Fibroblast of skin of abdomen (primary cell): ENCODE results near the gene ARMC2.

Experiments
- DNase-seq: peaks from one replicate; pipeline ENCODE4 v3.0.0-alpha.2; 2013

The ARMC2 gene

DNA sequence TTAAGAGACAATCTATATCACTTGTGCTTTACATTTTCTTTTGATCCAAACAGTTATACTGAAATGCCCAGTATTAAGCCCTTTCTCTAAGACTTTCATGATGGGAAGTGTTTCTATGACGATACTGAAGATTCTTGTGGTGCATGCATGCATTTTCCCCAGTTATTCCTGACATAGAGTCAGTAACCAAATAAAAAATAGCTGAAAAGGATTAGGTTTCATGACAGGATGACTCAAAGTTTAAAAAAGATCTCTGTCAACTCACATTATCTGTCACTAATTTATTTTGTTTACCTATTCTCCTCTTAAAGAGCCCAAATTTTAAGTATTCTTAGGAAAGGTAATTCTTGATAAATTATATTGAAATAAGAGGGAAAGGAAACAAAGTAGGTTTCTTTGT is 148.0 kb downstream of the ARMC2 start:
- DNase-seq, result no peak

DNA sequence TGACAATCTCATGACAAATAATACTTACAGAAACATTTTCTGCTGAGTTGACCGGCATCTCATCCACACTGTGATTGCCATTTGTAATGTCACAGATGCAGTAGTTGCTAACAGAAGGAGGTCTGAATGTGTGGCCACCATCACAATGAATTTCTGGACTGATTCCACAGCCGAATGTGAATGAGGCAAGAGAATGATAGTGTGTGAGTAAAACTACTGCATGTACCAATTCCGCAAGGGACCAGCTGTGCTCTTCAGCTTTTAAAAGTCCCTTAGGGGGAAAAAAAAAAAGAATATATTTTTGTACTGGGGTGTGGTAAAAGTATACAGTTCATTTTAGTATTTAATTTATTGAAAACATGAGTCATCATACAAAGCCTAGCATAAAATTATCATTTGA is 150.3 kb downstream of the ARMC2 start:
- DNase-seq, result no peak

DNA sequence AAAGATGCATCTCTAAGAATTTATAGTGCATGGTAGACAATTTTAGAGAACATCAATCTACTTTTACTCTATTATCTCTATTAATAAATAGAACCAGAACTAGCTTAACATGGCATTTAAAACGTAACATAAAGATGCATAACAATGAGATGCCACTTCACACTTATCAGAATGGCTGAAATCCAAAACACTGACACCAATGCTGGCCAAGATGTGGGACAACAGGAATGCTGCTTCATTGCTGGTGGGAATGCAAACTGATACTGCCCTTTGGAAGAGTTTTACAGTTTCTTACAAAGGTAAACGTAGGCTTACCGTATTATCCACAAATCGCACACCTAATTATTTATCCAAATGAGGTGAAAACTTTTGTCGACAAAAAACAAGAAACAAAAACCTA is 151.2 kb downstream of the ARMC2 start:
- no peak for DNase-seq

DNA sequence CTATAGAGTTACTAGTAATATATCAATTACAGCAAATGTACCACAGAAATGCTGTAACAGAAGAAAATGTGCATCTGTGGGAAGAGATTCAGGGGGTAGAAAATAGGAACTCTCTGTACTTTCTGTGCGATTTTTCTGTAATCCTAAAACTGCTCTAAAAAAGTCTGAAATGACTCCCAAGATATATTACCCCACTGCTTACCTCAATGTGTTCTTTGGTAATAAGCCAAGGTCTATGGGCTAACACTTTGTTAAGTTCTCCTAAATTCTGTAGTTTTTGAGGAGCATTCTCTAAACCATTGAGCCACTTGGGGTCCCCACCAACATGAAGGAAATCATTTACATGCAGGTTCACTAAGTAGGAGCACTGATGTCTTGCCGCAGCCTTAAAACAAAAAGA is 152.1 kb downstream of the ARMC2 start:
- DNase-seq, result no peak

DNA sequence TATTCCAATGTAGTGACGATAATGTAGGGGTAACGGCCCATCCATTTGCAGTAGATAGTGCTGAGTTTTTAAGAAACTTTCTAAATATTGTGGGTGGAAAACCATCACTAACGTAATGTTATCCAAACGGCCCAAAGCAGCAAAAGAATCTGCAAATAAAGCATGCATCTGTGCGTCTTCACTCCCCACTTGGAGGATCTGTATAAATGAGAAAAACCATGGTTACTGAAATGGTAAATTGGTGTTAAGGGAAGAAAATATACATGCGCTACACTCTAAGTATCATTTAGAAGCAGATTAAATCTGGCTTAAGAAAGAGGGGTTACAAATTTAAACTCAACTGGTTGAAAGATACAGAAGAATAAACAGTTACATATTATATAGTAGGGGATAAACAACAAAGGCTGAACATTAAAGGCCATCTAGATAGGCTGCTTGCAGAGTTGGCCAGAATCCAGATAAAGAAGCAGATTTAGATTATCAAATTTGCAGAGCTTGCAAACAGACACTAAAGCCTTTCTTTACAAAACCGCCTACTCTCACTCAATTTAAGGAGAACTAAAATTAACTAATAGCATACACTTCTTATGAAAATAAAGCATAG is 153.2 kb downstream of the ARMC2 start:
- no peak for DNase-seq

DNA sequence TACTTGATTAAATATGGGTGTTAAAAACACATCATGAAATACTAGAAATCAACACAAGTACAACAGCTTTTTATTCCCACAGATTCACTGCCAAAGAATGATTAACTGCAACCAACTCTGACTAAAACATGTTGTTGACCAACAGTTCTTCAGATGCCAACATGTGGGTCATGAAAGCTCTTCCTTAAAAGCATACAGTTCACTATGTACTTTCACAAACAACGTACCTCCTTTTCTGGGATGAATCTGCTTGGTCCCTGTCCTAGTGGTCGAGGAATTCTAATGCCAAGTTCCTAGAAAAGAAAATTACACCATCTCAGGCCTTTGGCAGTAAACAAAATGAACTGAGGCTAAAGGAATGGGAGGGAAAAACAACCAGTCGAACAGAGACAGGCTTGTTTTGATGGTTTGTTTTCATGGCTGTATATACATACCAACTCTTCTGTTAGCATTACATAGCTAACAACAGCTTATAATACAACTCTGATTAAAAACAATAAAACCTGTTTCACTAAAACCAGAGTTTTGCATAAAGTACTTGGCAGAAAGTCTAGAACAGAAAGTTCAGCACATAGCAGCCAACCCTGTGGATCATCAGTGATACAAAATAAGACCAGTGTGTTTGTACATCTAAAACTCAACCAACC is 154.0 kb downstream of the ARMC2 start:
- DNase-seq, result no peak

DNA sequence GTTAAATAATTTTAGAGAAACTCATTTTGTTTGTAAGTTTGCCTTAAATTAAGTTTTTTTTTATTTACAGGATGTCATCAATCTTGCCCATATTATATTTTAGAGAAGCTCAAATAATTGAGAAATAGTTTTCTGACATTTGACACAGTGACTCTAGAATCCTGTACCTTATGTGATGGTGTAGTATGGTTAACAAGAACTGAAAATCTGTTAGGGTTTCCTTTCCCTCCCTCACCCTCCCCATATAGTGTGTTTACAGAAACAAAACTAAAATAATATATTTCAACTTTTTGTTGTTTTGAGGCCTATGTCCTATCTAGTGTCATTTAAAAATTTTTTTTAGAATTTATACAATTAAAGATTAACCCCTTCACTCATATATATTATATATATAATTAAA is 154.7 kb downstream of the ARMC2 start:
- DNase-seq, result no peak

DNA sequence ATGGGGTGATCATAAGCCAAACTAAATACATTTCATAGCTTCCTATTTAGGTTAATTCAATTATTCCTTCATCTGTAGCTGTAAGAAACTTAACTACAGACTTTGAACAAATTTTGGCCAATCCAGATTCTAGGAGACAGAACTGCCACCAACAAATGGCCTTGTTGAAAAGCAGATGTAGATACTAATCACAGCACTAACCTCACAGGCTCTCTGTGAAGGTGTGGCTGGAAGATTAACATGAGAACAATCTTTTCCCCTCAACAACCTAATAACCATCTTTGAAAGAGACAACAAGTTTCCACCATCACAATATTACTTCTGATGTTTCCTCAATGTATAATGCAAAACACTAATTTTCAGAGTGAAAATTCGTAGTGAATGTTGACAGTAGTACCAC is 158.6 kb downstream of the ARMC2 start:
- DNase-seq, result no peak

DNA sequence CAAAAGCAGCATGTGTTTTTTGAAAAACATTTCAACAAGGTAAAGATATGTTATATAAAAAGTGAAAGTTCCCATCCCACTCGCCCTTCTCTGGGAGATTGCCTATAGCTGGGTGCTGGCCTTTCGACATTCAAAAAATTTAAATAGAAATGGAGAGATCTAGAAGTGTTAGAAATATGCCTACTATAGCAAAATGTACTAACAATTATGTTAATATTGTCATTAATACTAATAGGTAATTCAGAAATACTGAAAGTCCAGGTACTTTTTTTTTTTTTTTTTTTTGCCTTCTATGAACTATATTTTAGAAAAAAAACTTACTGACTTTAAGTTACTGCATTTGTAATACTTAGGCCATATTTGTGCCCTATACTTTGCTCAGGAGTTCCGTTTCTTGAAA is 159.3 kb downstream of the ARMC2 start:
- no peak for DNase-seq

DNA sequence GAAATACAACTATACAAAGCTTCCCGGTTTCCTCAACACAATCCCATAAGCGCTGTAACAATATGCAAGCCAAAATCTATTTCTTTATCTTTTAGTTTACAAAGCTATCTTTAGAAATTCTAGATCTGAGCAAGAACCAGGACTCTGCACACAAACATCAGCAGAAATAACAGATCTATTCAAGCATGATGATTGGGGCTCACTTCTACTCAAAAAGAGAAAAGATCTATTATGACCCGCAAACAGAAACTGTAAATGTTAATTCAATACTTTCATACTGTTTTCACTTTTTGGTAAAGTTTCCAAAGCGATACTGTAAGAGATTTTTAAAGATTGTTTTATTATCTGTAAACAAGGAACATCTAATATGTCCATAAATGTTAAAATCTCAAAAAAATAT is 159.8 kb downstream of the ARMC2 start:
- no peak for DNase-seq

DNA sequence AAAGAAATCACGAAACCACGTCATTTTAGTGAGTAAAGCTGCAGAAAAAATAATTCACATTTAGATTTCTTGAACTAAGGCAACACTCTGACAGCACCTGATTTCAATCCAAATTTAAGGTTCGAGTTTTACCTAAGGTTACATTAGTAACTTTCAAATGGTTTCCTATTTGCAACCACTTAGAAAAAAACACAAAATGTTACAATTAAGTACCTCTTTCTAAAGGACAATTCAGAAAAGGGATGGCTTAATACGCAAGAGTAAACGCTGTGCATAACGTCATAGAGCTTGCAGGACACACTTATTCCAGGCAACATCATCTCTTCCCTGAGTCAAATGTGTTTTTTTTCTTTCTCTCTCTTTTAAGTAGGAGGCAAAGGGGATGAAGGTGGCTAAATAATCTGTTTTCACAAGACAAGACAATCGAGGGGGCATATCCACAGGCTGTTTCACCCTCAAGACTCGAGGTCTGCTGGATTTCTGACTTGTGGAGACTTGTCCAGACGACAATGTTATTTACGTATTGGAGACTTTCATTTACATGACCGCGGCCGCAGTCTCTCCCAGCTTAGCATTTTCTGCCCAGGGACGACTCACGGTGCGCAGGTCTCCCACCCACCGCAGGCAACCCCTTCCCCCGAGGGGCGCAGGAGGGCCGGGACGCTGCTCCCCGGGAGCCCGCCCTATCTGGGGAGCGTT is 160.5 kb downstream of the ARMC2 start:
- DNase-seq, result peak; percentile 8

DNA sequence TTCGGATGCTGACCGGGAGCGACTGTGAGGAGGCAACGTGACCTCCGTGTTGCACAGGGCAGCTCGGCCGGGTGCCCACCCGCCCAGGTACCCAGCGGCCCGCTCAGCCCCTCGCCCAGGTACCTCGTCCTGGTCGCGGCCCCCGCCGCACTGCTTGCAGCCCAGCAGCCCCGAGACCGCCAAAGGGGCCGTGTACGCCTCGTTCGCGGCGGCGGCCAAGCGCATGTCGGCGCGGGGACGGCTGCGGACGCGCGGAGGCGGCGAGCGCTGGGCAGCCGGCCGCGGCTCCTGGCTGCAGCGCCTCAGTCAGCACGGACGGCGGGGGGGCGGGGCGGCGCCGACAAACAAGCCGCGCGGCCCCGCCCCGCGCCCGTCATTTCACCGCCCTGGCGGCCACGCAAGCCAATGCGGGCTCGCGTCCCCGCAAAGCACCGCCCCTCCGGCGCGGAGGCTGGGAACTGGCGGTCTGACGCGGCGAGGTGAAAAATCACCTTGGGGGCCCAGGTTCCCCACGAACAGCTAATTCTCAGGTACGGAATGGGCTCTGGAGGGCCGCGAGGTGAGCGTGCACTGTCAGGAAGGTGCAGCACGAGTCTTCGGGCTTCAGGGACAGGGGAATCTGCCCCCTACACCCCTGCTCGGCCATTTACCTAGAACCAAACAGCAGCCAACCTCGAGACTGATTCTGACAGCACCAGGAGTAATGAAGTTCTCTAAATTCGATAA is 161.2 kb downstream of the ARMC2 start:
- peak; percentile 84 for DNase-seq

DNA sequence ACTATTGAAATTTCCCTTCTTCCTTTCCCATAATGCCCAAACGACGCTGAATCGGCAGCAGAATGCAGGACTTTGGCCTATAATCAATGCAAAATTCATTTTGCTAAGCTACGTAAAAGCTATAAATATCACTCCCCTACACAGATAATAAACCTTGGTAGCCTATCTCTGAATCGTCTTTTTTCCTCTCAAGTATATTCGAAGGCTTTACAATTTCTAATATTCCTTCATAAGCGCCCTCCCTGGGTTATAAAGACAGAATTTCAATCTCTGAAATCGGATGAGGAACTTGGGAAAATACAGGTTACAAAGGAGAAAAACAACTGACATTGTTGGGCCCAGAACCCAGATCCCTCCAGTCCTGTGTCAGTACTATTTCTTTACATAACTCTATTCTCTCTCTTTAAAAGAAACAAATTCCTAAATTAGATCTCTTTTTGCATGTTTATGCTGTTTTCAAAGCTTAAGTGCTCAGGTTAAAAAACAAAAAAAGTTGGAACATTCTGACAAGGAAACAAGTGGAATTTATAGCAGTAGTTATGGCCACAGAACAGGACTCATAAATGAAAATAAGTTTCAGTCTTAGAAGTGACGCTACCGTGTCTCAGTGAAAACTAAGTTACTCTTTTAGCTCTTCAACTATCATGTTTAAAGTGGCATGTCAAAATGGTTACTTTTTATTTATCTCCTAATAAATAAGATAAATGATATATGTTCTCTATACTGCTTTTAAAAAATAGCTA is 161.9 kb downstream of the ARMC2 start:
- no peak for DNase-seq

DNA sequence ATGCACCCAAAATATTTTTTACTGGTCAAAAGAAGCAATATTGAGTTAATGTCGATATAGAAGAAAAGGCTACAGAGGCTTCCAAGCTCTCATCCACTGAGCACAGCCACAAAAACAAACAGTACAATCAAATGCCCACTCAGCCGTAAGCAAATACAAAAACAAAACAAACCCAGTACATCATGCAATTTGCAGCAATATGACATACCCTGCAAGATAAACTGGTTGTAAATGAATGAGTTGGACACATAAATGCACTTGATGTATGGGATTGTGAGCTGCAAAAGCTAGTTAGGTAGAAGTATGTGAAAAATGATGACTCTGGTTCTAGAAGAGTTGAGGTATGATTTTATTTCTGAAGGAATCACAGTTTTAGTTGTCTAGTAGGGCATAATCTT is 162.5 kb downstream of the ARMC2 start:
- DNase-seq, result no peak

DNA sequence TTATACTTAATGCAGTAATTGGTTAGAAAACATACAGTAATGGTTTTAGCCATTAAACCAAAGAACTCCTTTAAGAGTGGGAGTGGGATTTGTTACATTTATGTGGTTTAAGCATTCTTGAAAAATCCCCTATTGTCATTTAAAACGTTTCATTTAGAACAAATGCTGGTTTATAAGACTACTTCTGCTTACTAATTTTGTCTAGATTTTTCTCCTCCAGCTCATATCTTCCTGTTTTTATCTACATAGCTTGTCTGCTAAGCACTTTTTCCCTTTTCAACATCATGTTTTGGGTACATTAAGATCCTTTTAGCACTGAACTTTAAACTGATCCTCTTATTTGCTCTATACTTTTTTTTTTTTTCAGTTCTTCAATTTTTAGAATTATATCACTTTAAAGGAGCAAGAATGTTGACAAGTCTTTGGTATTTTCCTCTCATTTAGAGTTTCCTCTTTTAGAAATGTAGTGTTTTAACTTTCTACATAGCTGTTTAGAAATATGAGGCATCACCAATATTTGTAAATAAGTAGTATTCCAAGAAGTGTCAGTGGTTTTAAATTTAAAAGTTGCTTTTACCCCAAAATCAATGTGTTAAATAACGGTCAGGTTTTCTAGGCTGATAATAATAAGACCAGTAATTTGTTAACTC is 165.6 kb downstream of the ARMC2 start:
- DNase-seq, result no peak

DNA sequence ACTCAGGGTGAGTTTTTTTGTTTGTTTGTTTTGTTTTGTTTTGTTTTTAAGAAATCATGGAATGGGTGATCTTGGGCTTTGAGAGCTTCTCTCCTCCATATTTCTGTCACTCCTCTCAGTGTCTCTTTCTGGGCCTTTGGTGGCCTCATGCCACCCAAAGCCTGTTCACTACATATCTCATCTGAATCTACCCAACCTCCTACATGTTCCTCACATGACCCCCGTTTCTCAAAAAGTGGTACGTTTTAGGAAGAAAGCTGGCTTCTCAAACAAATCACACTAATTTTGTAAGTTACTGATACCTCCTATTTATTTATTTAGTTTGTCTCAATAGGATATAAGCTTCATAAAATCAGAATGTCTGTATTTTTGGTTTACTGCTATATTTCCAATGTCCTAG is 166.4 kb downstream of the ARMC2 start:
- DNase-seq, result no peak

DNA sequence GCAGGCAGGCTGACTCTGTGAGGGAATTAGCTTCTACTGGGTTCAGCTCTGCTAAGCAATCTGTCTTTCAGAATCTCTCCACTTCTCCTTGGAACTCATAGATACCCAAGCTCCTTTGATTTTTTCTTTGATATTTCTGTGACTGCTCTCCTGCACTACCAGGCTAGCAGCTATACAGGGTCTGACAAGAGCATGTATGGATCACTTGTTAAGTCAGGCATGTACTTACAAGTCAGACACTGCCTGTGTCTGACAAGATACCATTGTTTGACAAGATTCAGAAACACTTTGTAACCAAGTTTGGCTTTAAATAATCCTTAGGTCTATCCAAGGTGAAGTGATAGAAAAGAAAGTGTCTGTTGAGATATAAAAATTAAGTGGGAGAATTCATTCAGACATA is 167.0 kb downstream of the ARMC2 start:
- DNase-seq, result no peak

DNA sequence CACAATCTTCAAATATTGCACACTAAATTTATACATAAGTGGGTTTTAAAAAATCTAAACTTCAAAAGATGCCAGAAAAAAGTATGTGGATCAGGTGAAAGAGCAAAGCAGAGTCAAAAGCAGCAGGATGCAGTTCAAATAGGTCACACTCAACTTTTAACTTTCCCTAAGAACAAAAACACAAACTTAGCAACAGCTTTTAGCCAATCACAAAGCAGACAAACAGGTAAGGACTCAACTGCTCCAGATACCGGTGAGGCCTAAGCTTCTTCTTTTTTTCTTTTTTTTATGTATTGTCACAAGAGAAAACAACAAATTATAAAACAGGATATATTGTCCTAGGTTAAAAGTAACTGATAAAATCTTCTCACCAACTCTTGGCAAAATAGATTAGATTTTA is 171.7 kb downstream of the ARMC2 start:
- DNase-seq, result no peak

DNA sequence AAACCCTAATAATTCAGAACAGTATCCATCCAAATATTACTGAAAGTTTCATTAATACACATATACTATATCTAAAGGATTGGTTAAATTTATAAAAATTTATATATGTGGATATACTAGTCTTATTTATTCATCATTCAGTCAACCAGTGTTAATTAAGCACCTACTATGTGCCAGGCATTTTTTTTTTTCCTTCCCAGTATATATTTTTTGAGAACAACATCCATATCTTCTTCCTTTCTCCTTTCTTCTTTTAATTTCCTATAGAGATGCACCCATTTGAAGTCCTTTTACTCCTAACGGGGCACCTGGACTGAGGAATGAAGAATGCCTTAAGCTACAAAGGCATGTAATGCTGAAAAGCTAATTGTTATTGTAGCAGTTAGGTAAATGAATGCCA is 173.6 kb downstream of the ARMC2 start:
- no peak for DNase-seq

DNA sequence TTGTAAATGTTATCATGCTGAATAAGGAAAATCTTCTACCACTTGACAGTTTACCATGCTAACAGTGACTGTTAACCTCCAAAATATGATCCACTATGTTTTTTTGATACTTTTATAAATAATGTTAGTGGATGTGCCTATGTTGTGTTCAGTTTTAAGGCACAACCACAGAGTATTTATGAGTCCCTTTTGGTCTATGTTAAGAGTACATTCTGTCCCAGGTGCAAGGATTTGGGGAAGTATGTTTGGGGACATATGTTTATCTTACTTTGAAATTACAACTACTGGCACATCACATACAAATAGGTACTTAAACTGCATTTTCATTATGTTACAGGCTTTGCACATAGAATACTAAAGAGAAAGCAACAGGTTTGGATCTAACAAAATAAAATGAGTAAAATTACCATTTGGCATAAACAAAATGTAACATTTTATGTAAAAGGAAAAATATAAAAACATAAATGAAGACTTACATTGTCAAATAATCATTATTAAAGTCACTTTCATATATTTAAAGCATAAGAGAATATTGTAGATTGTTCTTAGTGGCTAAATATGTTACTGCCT is 175.2 kb downstream of the ARMC2 start:
- DNase-seq, result no peak
